Astrocyte of the hippocampus (primary cell): ENCODE measurements around the gene NKTR.
A peak's percentile ranks its signal among the peaks of the same experiment; 100 is the strongest.
"Not testable (repeated sequence)": the region's sequence is repeated elsewhere in the genome, so short reads cannot be mapped to it uniquely, and the experiment has no call there.

Experiments used
- DNase-seq: peaks from one replicate; pipeline ENCODE4 v3.0.0; 2011; ENCODE audit warnings: low read depth, low spot score

NKTR gene

GRCh38 chr3:42595682-42596081, 4.8 kb upstream of the NKTR start:
- DNase-seq = no peak

- DNase-seq = not testable (repeated sequence)
Observed at GRCh38 chr3:42597098-42597497, 3.4 kb upstream of the NKTR start.

- peak; percentile 75 for DNase-seq
Observed at GRCh38 chr3:42600958-42601675, 631 bp downstream of the NKTR start.

- peak; percentile 18 for DNase-seq
Observed at GRCh38 chr3:42601896-42602581, 1.6 kb downstream of the NKTR start.

- DNase-seq = no peak
Observed at GRCh38 chr3:42602961-42603360, 2.5 kb downstream of the NKTR start.

- peak; percentile 36 for DNase-seq
Observed at GRCh38 chr3:42605546-42606173, 5.2 kb downstream of the NKTR start.

- DNase-seq = peak; percentile 52
Observed at GRCh38 chr3:42608581-42608980, 8.1 kb downstream of the NKTR start.

GRCh38 chr3:42610976-42611375, 10.5 kb downstream of the NKTR start:
- DNase-seq = no peak

- DNase-seq = no peak
Observed at GRCh38 chr3:42612217-42612616, 11.7 kb downstream of the NKTR start.

- no peak for DNase-seq
Observed at GRCh38 chr3:42612928-42613327, 12.4 kb downstream of the NKTR start.

GRCh38 chr3:42613462-42613861, 13.0 kb downstream of the NKTR start:
- DNase-seq = no peak

GRCh38 chr3:42631620-42632019, 31.1 kb downstream of the NKTR start:
- no peak for DNase-seq

- no peak for DNase-seq
Observed at GRCh38 chr3:42632146-42632545, 31.7 kb downstream of the NKTR start.

- DNase-seq = no peak
Observed at GRCh38 chr3:42633544-42633943, 33.1 kb downstream of the NKTR start.

- no peak for DNase-seq
Observed at GRCh38 chr3:42635111-42635510, 34.6 kb downstream of the NKTR start.

GRCh38 chr3:42637001-42637400, 36.5 kb downstream of the NKTR start:
- DNase-seq = no peak

GRCh38 chr3:42638339-42638842, 37.9 kb downstream of the NKTR start:
- no peak for DNase-seq

- DNase-seq = no peak
Observed at GRCh38 chr3:42639192-42639591, 38.7 kb downstream of the NKTR start.

GRCh38 chr3:42640129-42640528, 39.6 kb downstream of the NKTR start:
- DNase-seq = no peak

GRCh38 chr3:42640771-42641370, 40.4 kb downstream of the NKTR start:
- DNase-seq = no peak

GRCh38 chr3:42647821-42648459, 47.5 kb downstream of the NKTR start:
- peak; percentile 35 for DNase-seq

GRCh38 chr3:42649006-42649405, 48.5 kb downstream of the NKTR start:
- no peak for DNase-seq
